Thoracic aorta (tissue), 2 donors: Measurements from ENCODE around the gene MAGIX. TPM values are rescaled to one million over a fixed set of nuclear protein-coding genes. Genes with fewer than 3 reads are reported as not detected.

Experiments used
- ATAC-seq: fragments of 150-250 bp; one replicate; pipeline ENCODE4 v1.8.0; 2017; ENCODE audit warnings: low read depth; ENCODE audit not compliant: insufficient number of reproducible peaks, low FRiP score
- DNase-seq: peaks from one replicate; pipeline ENCODE4 v3.0.0-alpha.2; 2020; ENCODE audit warnings: low spot score
- H3K27ac ChIP-seq, 2 donors: fragments of 200-600 bp; sonication (generic); 1 replicate in 1 of 2; 2 replicates in 1 of 2; pipeline ENCODE4 v1.5.1; 2016; ENCODE audit warnings: mild to moderate bottlenecking in 2 of 2, moderate library complexity in 2 of 2
- H3K27me3 ChIP-seq: fragments of 200-600 bp; sonication (generic); replicated peaks from 2 replicates; pipeline ENCODE4 v1.6.0; 2016; ENCODE audit warnings: mild to moderate bottlenecking; ENCODE audit not compliant: insufficient read depth
- H3K36me3 ChIP-seq: fragments of 200-600 bp; sonication (generic); one replicate; pipeline ENCODE4 v1.5.1; 2016
- H3K4me1 ChIP-seq, 2 donors: fragments of 200-600 bp; sonication (generic); 1 replicate in 1 of 2; 2 replicates in 1 of 2; pipeline versions ENCODE4 v1.5.1 to v1.6.0; 2016; ENCODE audit warnings: low read depth in 2 of 2, mild to moderate bottlenecking in 1 of 2; ENCODE audit not compliant: control insufficient read depth in 1 of 2
- H3K4me3 ChIP-seq: fragments of 200-600 bp; sonication (generic); 2 replicates; pipeline ENCODE4 v1.5.1; 2016; ENCODE audit warnings: mild to moderate bottlenecking
- H3K9me3 ChIP-seq: fragments of 200-600 bp; sonication (generic); 2 replicates; pipeline ENCODE4 v1.5.1; 2016
- CTCF ChIP-seq: fragments of 200-600 bp; sonication (generic); IDR thresholded peaks from one replicate; pipeline ENCODE4 v1.5.1; 2019; ENCODE audit warnings: antibody characterized with exemption
- total RNA-seq, 2 donors: library from RNA; depleted of rRNA; stranded (reverse); fragments of >200 nt; gene quantifications; one replicate each; pipeline versions ENCODE4 v1.1.0 to v1.2.3, GENCODE V29; 2016

Gene MAGIX
- total RNA-seq, 2 donors from 2014 or later = 3.5 to 16.8 TPM

- Histone ChIP-seq H3K9me3 (no peaks in the 10 kb centered on the region), H3K4me3 (no peak overlapping the region), H3K27ac (no peak overlapping the region), H3K27me3 (no peaks in the 10 kb centered on the region), H3K36me3 (no peaks in the 10 kb centered on the region), H3K4me1 (no peaks in the 10 kb centered on the region)
- no peak for ATAC-seq
- no peak for TF ChIP-seq CTCF
- DNase-seq = no peak
Measured at GRCh38 chrX:49206543-49206942, 44.0 kb downstream of the MAGIX start.

- Histone ChIP-seq H3K27me3 (no peaks in the 10 kb centered on the region), H3K27ac (no peak overlapping the region), H3K4me3 (no peak overlapping the region), H3K4me1 (no peaks in the 10 kb centered on the region), H3K36me3 (no peaks in the 10 kb centered on the region), H3K9me3 (no peaks in the 10 kb centered on the region)
- no peak for TF ChIP-seq CTCF
- ATAC-seq (no peak), DNase-seq (no peak)
Measured at GRCh38 chrX:49208399-49208798, 45.8 kb downstream of the MAGIX start.

GRCh38 chrX:49209434-49210251 is 47.1 kb downstream of the MAGIX start:
- TF ChIP-seq CTCF = no peak
- Histone ChIP-seq H3K4me3 (no peak overlapping the region), H3K36me3 (no peaks in the 10 kb centered on the region), H3K27me3 (no peaks in the 10 kb centered on the region), H3K27ac (no peak overlapping the region), H3K4me1 (no peaks in the 10 kb centered on the region), H3K9me3 (no peaks in the 10 kb centered on the region)
- DNase-seq (no peak), ATAC-seq (no peak)

GRCh38 chrX:49210406-49210805 is 47.8 kb downstream of the MAGIX start:
- H3K4me1 ChIP-seq = no peaks in the 10 kb centered on the region

GRCh38 chrX:49211074-49211473 is 48.5 kb downstream of the MAGIX start:
- Histone ChIP-seq H3K27ac (no peak overlapping the region), H3K9me3 (no peaks in the 10 kb centered on the region), H3K4me1 (no peaks in the 10 kb centered on the region), H3K36me3 (no peaks in the 10 kb centered on the region), H3K4me3 (no peak overlapping the region), H3K27me3 (no peaks in the 10 kb centered on the region)
- DNase-seq = no peak
- no peak for TF ChIP-seq CTCF
- no peak for ATAC-seq

More at GRCh38 chrX:49210406-49210805, 47.8 kb downstream of the MAGIX start:
- H3K36me3 ChIP-seq = no peaks in the 10 kb centered on the region
- DNase-seq (no peak), ATAC-seq (no peak)
- no peaks in the 10 kb centered on the region for H3K9me3 ChIP-seq
- TF ChIP-seq CTCF = no peak
- no peak overlapping the region for H3K4me3 ChIP-seq
- H3K27ac ChIP-seq = no peak overlapping the region
- H3K27me3 ChIP-seq = no peaks in the 10 kb centered on the region
